ENCODE data around the gene SIX4. TPM values are rescaled to one million over a fixed set of nuclear protein-coding genes. Genes with fewer than 3 reads are reported as not detected.

SIX4 gene
- total RNA-seq, 1 experiment from 2014 or later = 7.5 TPM

Other genes with a start within 250 kb of the SIX4 start
- gene C14orf39, start 238.3 kb downstream of the SIX4 start, total RNA-seq (2014; rRNA removed; shearing (Covaris generic)) = not detected in 2 replicates
- not detected in 2 replicates for gene SIX6, start 215.2 kb downstream of the SIX4 start, total RNA-seq (2014; rRNA removed; shearing (Covaris generic))
- gene SIX1, start 74.9 kb downstream of the SIX4 start, total RNA-seq (2014; rRNA removed; shearing (Covaris generic)) = 0.05 TPM in 1 of 2 replicates, not detected in the other
- 14.0 and 14.5 TPM in 2 replicates for gene MNAT1, start 10.4 kb upstream of the SIX4 start, total RNA-seq (2014; rRNA removed; shearing (Covaris generic))